Stomach (tissue), 4 donors: ENCODE results near the gene ESD.

Source experiments
- EP300 ChIP-seq: sonication (generic); formaldehyde crosslinking; IDR thresholded peaks from one replicate; pipeline ENCODE4 v1.6.1; 2017; ENCODE audit warnings: antibody characterized with exemption
- POLR2AphosphoS5 ChIP-seq, 3 donors: sonication (generic); formaldehyde crosslinking; IDR thresholded peaks; one replicate each; pipeline ENCODE4 v1.6.1; 2016; ENCODE audit warnings: antibody characterized with exemption in 3 of 3

DNA sequence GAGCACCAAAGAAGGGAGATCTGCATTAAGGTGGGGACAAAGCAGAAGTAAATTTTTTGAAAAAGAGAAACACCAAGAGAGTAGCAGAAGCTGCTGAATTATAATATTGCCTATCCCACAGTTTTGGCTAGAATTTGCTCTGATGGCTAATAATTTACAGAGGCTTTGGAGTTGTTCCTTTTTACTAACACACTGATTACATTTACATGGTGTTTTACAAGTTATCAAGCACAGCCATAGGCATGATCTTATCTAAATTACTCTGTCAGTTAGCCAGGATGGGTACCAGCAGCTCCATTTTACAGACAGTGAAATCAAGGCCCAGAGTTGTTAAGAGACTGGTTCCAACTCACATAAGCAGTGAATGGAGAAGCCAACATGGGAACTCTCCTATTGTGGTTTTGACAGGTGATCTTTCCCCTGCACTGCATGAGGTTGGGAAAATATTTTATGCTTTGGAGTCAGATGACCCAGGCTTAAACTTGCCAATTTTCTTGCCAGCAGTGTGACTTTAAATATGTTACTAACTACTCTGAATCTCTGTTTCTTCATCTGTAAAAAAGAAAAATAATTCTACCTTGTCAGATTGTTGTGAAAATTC, 33.5 kb upstream of the ESD start:
- TF ChIP-seq POLR2AphosphoS5 (IDR thresholded peaks at IDR 0.05) (no peak), EP300 (no peak)
